GM18868 (cell line): ENCODE data around the gene ZSWIM1.

Experiments
- ATAC-seq: cut with Tn5 transposase; IDR thresholded peaks from one replicate; pipeline ENCODE4 v1.9.1; 2021; ENCODE audit warnings: mild to moderate bottlenecking, moderate library complexity; ENCODE audit not compliant: unreplicated experiment

The ZSWIM1 gene

GRCh38 chr20:45907219-45907948, 26.4 kb downstream of the ZSWIM1 start:
- no peak for ATAC-seq

GRCh38 chr20:45908084-45908483, 27.1 kb downstream of the ZSWIM1 start:
- ATAC-seq = no peak

- ATAC-seq = no peak
These were observed 28.3 kb downstream of the ZSWIM1 start for GRCh38 chr20:45909336-45909808.

- ATAC-seq = no peak
These were observed 29.0 kb downstream of the ZSWIM1 start for GRCh38 chr20:45909817-45910669.

- ATAC-seq = peak; percentile 87
These were observed 29.9 kb downstream of the ZSWIM1 start for GRCh38 chr20:45910670-45911485.

GRCh38 chr20:45911486-45912343, 30.7 kb downstream of the ZSWIM1 start, which contains the start of gene PLTP:
PLTP (minus strand) TSS chr20:45912155; CDS start chr20:45911452, 703 bp downstream.
- no peak for ATAC-seq

GRCh38 chr20:45912344-45912682, 31.3 kb downstream of the ZSWIM1 start:
- ATAC-seq = no peak

- no peak for ATAC-seq
These were observed 32.1 kb downstream of the ZSWIM1 start for GRCh38 chr20:45913116-45913515.

GRCh38 chr20:45917790-45918141, 36.7 kb downstream of the ZSWIM1 start:
- ATAC-seq = no peak

GRCh38 chr20:45918182-45918737, 37.2 kb downstream of the ZSWIM1 start:
- no peak for ATAC-seq

- no peak for ATAC-seq
These were observed 37.9 kb downstream of the ZSWIM1 start for GRCh38 chr20:45918779-45919537.

- ATAC-seq = no peak
These were observed 38.7 kb downstream of the ZSWIM1 start for GRCh38 chr20:45919542-45920399.

- no peak for ATAC-seq
These were observed 39.7 kb downstream of the ZSWIM1 start for GRCh38 chr20:45920462-45921336.

- ATAC-seq = no peak
These were observed 40.5 kb downstream of the ZSWIM1 start for GRCh38 chr20:45921337-45922189.

- ATAC-seq = no peak
These were observed 43.6 kb downstream of the ZSWIM1 start for GRCh38 chr20:45924391-45925261.
